Neural cell (in vitro differentiated cells): ENCODE data around the gene MCHR2. TPM values are rescaled to one million over a fixed set of nuclear protein-coding genes. Genes with fewer than 3 reads are reported as not detected.
A peak's percentile ranks its signal among the peaks of the same experiment; 100 is the strongest.

ENCODE experiments used
- H2AFZ ChIP-seq: fragments of 200-600, 300-800 bp; sonication (generic), shearing (Covaris generic); 2 replicates; pipeline ENCODE4 v1.6.0; 2014; ENCODE audit warnings: low read depth, mild to moderate bottlenecking, antibody characterized with exemption, low read length, moderate library complexity
- H3F3A ChIP-seq: fragments of 200-600 bp; shearing (Covaris generic); 2 replicates; pipeline ENCODE4 v1.6.1; 2016; ENCODE audit warnings: mild to moderate bottlenecking, moderate library complexity, mixed read lengths, antibody characterized with exemption, low read length; ENCODE audit not compliant: insufficient read depth, poor library complexity, severe bottlenecking
- H3K27ac ChIP-seq: fragments of 200-600, 300-800 bp; sonication (generic), shearing (Covaris generic); 2 replicates; pipeline ENCODE4 v1.5.1; 2014; ENCODE audit warnings: mild to moderate bottlenecking, low read length, moderate library complexity
- H3K27me3 ChIP-seq: fragments of 300-800, 200-600 bp; sonication (generic), shearing (Covaris generic); 2 replicates; pipeline ENCODE4 v1.6.0; 2014; ENCODE audit warnings: mild to moderate bottlenecking, low read depth, low read length, moderate library complexity; ENCODE audit not compliant: insufficient read depth
- H3K36me3 ChIP-seq: fragments of 300-800, 200-600 bp; sonication (generic), shearing (Covaris generic); 2 replicates; pipeline ENCODE4 v1.5.1; 2014; ENCODE audit warnings: mild to moderate bottlenecking, antibody characterized with exemption, low read length, moderate library complexity; ENCODE audit not compliant: insufficient read depth
- H3K4me2 ChIP-seq: fragments of 300-800, 200-600 bp; sonication (generic), shearing (Covaris generic); 2 replicates; pipeline ENCODE4 v1.6.0; 2014; ENCODE audit warnings: mild to moderate bottlenecking, low read length
- H3K4me3 ChIP-seq: fragments of 300-800, 200-600 bp; sonication (generic), shearing (Covaris generic); 2 replicates; pipeline ENCODE4 v1.5.1; 2014; ENCODE audit warnings: mild to moderate bottlenecking, low read length, moderate library complexity
- H3K79me2 ChIP-seq: fragments of 200-600 bp; shearing (Covaris generic); replicated peaks from 2 replicates; pipeline ENCODE4 v1.6.0; 2014; ENCODE audit warnings: mild to moderate bottlenecking, low read length, moderate library complexity; ENCODE audit not compliant: insufficient read depth
- H3K9ac ChIP-seq: fragments of 300-800, 200-600 bp; sonication (generic), shearing (Covaris generic); 2 replicates; pipeline ENCODE4 v1.6.1; 2016; ENCODE audit warnings: mild to moderate bottlenecking, low read length, mixed read lengths
- H3K9me2 ChIP-seq: fragments of 200-600 bp; shearing (Covaris generic); 2 replicates; pipeline ENCODE4 v1.6.1; 2016; ENCODE audit warnings: mild to moderate bottlenecking, low read length, mixed read lengths; ENCODE audit not compliant: insufficient read depth
- H3K9me3 ChIP-seq: fragments of 200-600, 300-800 bp; sonication (generic), shearing (Covaris generic); 2 replicates; pipeline ENCODE4 v1.6.1; 2016; ENCODE audit warnings: mild to moderate bottlenecking, mixed run types, low read length, moderate library complexity, mixed read lengths
- H4K20me1 ChIP-seq: fragments of 200-600 bp; shearing (Covaris generic); 2 replicates; pipeline ENCODE4 v1.6.1; 2016; ENCODE audit warnings: mild to moderate bottlenecking, mixed run types; ENCODE audit not compliant: insufficient read depth
- EP300 ChIP-seq: fragments of 450-650 bp; conservative IDR thresholded peaks from 2 replicates; pipeline ENCODE4 v1.6.1; 2014; ENCODE audit warnings: antibody characterized with exemption, mild to moderate bottlenecking, moderate library complexity; ENCODE audit not compliant: poor library complexity, severe bottlenecking
- EZH2 ChIP-seq: fragments of 200-600, 300-800 bp; shearing (Covaris generic), sonication (generic); IDR thresholded peaks from 2 replicates; pipeline ENCODE4 v1.6.1; 2014; ENCODE audit warnings: antibody characterized with exemption, low read length, borderline replicate concordance, mild to moderate bottlenecking; ENCODE audit not compliant: insufficient read depth, poor library complexity, severe bottlenecking
- MXI1 ChIP-seq: fragments of 450-650 bp; conservative IDR thresholded peaks from 2 replicates; pipeline ENCODE4 v1.6.1; 2014; ENCODE audit warnings: antibody characterized with exemption, mild to moderate bottlenecking; ENCODE audit not compliant: poor library complexity, severe bottlenecking
- POLR2AphosphoS5 ChIP-seq: IDR thresholded peaks from 2 replicates; pipeline ENCODE4 v1.6.1; 2012
- RAD21 ChIP-seq: fragments of 450-650 bp; conservative IDR thresholded peaks from 2 replicates; pipeline ENCODE4 v1.6.1; 2014; ENCODE audit warnings: antibody characterized with exemption, mild to moderate bottlenecking, moderate library complexity
- REST ChIP-seq: IDR thresholded peaks from 2 replicates; pipeline ENCODE4 v1.6.1; 2012; ENCODE audit warnings: borderline replicate concordance
- SMC3 ChIP-seq: fragments of 450-650 bp; conservative IDR thresholded peaks from 2 replicates; pipeline ENCODE4 v1.6.1; 2014; ENCODE audit warnings: antibody characterized with exemption, mild to moderate bottlenecking, moderate library complexity; ENCODE audit not compliant: poor library complexity
- TAF1 ChIP-seq: IDR thresholded peaks from 2 replicates; pipeline ENCODE4 v1.6.1; 2012; ENCODE audit warnings: low read depth
- polyA plus RNA-seq: library from polyadenylated mRNA; depleted of rRNA; stranded (reverse); fragments of >200 nt; gene quantifications from 2 replicates; pipeline ENCODE4 v1.2.3, GENCODE V29; 2014
- TF ChIP-seq, protein P1 (sequence below): fragments of 450-650 bp; IDR thresholded peaks from 2 replicates; pipeline ENCODE4 v1.5.1; 2014; ENCODE audit warnings: antibody characterized with exemption, mild to moderate bottlenecking, moderate library complexity; ENCODE audit not compliant: poor library complexity, severe bottlenecking

Gene MCHR2
- polyA plus RNA-seq, 1 donor from 2014 or later = not detected

- Histone ChIP-seq H3K27me3 (no peaks in the 10 kb centered on the region), H3K9me3 (no peaks in the 10 kb centered on the region), H3K79me2 (no peaks in the 10 kb centered on the region), H3K4me2 (no peak overlapping the region), H4K20me1 (no peaks in the 10 kb centered on the region), H3K4me3 (no peak overlapping the region), H3K36me3 (no peaks in the 10 kb centered on the region), H3K9me2 (no peaks in the 10 kb centered on the region), H3K27ac (no peak overlapping the region), H2AFZ (no peak overlapping the region), H3F3A (peaks cover 6% of the 10 kb centered on the region), H3K9ac (no peak overlapping the region)
- no peak for TF ChIP-seq MXI1
- no peak for TF ChIP-seq REST
- peak; percentile 65 for TF ChIP-seq POLR2AphosphoS5
- no peak for TF ChIP-seq RAD21
- no peak for TF ChIP-seq TAF1
- TF ChIP-seq SMC3 = no peak
- no peak for TF ChIP-seq EZH2
- peak; percentile 91 for TF ChIP-seq EP300
- TF ChIP-seq, protein P1, sequence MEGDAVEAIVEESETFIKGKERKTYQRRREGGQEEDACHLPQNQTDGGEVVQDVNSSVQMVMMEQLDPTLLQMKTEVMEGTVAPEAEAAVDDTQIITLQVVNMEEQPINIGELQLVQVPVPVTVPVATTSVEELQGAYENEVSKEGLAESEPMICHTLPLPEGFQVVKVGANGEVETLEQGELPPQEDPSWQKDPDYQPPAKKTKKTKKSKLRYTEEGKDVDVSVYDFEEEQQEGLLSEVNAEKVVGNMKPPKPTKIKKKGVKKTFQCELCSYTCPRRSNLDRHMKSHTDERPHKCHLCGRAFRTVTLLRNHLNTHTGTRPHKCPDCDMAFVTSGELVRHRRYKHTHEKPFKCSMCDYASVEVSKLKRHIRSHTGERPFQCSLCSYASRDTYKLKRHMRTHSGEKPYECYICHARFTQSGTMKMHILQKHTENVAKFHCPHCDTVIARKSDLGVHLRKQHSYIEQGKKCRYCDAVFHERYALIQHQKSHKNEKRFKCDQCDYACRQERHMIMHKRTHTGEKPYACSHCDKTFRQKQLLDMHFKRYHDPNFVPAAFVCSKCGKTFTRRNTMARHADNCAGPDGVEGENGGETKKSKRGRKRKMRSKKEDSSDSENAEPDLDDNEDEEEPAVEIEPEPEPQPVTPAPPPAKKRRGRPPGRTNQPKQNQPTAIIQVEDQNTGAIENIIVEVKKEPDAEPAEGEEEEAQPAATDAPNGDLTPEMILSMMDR = no peak
Observed at GRCh38 chr6:99967052-99967451, 27.0 kb downstream of the MCHR2 start.

DNA sequence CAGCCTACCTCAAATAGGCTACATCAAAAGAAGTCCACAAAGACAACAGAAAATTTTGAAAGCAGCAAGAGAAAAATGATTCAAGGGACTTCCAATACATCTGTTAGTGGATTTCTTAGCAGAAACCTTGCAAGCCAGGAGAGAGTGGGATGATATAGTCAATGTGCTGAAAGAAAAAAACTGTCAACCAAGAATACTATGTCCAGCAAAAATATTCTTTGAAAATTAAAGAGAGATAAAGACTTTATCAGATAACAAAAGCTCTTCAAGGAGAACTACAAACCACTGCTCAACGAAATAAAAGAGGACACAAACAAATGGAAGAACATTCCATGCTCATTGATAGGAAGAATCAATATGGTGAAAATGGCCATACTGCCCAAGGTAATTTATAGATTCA, 34.0 kb downstream of the MCHR2 start:
- H3K36me3 ChIP-seq = no peaks in the 10 kb centered on the region
- no peak overlapping the region for H3K4me2 ChIP-seq
- TF ChIP-seq RAD21 (no peak), REST (no peak), EZH2 (no peak), TAF1 (no peak), POLR2AphosphoS5 (no peak), EP300 (no peak), MXI1 (no peak), SMC3 (no peak)
- TF ChIP-seq, protein P1 = no peak
- no peaks in the 10 kb centered on the region for H4K20me1 ChIP-seq
- no peak overlapping the region for H3K9ac ChIP-seq
- no peaks in the 10 kb centered on the region for H3K27me3 ChIP-seq
- no peaks in the 10 kb centered on the region for H3K9me2 ChIP-seq
- no peaks in the 10 kb centered on the region for H3F3A ChIP-seq
- no peak overlapping the region for H3K4me3 ChIP-seq
- no peak overlapping the region for H2AFZ ChIP-seq
- H3K9me3 ChIP-seq = peaks cover 7% of the 10 kb centered on the region
- no peaks in the 10 kb centered on the region for H3K79me2 ChIP-seq
- no peak overlapping the region for H3K27ac ChIP-seq
